NCI-H2081 treated with DMSO at 0.1 percent for 48 hours (cell line): ENCODE measurements around the gene NBEA.
A peak's percentile ranks its signal among the peaks of the same experiment; 100 is the strongest.
"Not testable (repeated sequence)": the region's sequence is repeated elsewhere in the genome, so short reads cannot be mapped to it uniquely, and the experiment has no call there.

Experiments used
- DNase-seq: peaks from one replicate; lab custom pipeline; 2025; lab: John Stamatoyannopoulos, UW

Gene NBEA, protein sequence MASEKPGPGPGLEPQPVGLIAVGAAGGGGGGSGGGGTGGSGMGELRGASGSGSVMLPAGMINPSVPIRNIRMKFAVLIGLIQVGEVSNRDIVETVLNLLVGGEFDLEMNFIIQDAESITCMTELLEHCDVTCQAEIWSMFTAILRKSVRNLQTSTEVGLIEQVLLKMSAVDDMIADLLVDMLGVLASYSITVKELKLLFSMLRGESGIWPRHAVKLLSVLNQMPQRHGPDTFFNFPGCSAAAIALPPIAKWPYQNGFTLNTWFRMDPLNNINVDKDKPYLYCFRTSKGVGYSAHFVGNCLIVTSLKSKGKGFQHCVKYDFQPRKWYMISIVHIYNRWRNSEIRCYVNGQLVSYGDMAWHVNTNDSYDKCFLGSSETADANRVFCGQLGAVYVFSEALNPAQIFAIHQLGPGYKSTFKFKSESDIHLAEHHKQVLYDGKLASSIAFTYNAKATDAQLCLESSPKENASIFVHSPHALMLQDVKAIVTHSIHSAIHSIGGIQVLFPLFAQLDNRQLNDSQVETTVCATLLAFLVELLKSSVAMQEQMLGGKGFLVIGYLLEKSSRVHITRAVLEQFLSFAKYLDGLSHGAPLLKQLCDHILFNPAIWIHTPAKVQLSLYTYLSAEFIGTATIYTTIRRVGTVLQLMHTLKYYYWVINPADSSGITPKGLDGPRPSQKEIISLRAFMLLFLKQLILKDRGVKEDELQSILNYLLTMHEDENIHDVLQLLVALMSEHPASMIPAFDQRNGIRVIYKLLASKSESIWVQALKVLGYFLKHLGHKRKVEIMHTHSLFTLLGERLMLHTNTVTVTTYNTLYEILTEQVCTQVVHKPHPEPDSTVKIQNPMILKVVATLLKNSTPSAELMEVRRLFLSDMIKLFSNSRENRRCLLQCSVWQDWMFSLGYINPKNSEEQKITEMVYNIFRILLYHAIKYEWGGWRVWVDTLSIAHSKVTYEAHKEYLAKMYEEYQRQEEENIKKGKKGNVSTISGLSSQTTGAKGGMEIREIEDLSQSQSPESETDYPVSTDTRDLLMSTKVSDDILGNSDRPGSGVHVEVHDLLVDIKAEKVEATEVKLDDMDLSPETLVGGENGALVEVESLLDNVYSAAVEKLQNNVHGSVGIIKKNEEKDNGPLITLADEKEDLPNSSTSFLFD (N-terminal part only)

DNA sequence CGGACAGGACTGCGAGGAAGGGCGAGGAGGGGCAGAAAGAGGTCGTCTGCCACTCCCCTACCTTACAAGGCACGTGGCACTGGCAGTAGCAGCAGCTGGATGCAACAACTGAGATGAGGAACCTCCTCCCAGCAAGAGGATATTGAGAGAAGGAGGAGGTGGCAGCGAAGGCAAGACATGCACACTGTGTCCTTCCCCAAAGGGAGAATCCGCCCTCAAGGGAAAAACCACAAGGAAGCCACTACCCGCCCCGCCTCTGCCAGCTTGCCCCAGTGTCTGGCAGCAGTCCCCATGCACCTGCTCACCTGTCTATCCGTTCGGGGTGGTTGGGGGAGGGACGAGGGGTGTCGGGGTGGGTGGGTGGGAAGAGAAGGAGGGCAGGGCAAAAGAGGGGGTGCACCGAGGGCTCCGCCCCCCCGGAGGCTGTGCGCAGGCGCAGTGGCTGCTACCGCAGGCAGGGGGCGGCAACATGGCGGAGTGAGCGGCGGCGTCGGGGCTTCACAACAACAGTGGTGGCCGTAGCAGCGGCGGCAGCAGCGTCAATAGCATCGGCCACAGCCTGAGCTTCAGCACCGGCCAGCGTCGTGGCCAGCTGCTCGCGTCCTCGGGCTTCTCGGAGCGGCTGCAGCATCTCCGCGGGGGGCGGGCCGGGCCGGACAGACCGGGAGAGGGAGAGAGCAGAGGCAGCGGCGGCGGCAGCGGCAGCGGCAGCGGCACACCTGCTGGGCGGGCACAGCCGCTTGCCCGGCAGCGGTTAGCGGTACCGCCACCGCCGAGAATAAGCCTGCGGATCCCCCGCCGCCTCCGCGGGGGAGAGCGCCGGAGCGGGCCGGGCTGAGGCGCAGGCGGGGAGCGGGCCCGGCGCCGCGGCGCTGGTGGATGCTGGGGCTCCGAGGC lies at the start of gene NBEA:
TSS of gene NBEA (plus strand) at position 436 of the 897 bp plus-strand sequence. CDS start 551 bp downstream, outside the sequence.
- DNase-seq, result peak; percentile 12

DNA sequence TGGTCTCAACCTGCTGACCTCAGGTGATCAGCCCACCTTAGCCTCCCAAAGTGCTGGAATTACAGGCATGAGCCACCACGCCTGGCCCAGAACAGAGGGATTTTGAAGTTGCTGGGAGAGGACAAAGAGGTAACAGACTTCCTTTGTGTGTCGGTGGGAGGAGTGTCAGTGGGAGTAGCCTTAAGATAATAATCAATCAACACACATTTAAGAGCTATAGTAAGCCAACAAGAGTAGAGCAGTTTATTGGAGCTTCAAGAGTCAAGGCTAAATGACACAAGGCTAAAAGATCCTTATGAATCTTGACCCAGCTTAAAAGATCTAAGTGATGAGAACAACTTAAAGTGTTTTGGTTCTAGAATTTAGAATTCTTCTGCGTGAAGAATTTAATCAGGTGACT lies 47.3 kb upstream of the NBEA start:
- DNase-seq, result no peak

DNA sequence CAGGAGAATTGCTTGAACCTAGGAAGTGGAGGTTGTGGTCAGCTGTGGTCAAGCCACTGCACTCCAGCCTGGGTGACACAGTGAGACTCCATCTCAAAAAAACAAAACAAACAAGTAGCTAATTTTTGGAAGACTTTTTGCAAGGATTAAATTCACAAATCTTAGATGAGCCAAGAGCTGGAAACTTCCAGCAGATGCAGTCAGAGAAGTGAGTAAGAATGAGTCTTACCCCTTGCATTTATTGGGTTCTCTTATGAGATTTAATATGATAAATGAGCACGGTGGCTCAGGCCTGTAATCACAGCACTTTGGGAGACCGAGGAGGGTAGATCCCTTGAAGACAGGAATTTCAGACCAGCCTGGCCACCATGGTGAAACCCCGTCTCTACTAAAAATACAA lies 44.9 kb upstream of the NBEA start:
- no peak for DNase-seq

DNA sequence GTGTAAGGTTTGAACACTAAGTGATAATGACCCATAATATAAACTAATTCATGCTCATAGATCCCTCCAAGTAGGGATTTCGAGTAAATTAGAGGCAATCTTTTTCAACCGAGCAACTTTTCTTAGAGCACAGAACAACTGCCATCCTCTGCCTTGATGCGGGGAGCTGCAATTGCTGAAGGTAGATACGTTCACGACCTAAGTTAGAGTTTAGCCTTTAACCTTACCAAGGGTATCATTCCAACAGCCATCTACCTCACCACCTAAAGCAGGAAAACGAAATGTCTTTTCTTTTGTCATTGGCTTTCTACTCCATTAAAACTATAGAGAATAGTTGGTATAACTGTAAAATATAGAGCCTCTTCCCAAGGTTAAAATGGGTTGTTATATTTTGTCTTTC lies 42.2 kb upstream of the NBEA start:
- DNase-seq, result no peak

DNA sequence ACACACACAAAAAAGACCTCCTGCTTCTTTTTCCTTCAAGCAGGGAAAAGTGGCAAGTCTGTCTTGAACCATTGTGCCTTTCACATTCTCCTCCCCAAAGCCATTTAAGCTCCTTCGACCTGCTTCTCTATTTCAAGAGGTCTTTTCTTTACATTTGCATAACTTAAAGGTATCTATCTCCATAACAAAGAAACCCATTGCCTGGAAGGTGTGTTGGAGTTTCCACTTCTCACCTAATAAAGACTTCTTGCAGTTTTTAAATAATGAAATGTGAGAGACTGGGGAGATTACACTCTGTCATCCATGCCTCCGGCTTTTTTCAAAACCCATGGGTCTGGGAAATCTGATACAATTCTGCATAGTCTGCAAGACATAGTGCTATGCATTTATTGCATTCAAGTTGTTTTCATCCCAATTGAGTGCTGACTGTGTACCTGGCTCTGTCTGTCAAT lies 41.8 kb upstream of the NBEA start:
- DNase-seq, result no peak

DNA sequence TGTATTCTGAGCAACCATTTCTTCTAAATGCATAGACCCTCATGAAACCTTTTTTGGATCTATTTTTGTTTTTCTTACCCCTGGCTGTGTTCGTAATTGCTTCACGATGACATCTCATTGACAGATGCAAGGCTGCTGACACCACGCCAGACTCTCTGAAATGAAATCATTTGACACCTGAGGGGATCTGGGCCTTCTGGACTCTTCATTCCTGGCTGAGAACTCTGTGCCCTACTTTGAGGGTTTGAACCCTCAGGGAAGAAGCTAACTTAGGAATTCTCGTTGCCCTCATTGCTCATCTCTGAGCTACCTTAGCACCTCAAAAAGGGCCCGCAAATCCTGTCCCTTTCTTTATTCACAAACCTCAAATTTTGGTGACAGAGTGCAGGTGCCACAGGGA lies 40.5 kb upstream of the NBEA start:
- DNase-seq, result no peak

DNA sequence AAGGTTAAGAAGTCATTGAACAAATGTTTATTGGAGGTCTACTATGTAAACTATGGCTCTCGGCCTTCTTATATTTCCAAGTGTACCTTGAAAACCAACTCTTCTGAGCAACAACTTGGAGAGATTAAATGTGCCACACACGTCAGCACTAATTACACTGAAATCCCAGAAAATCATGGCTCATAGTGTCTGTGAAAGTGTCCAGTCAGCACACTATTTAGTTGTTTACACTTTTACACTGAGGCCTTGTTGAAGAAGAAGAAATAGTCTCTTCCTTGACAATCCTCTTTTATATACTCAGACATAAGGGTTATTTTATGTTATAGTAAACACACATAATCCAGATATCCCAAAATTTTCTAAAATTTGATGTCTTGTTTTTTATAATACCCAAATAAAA lies 30.9 kb upstream of the NBEA start:
- no peak for DNase-seq

DNA sequence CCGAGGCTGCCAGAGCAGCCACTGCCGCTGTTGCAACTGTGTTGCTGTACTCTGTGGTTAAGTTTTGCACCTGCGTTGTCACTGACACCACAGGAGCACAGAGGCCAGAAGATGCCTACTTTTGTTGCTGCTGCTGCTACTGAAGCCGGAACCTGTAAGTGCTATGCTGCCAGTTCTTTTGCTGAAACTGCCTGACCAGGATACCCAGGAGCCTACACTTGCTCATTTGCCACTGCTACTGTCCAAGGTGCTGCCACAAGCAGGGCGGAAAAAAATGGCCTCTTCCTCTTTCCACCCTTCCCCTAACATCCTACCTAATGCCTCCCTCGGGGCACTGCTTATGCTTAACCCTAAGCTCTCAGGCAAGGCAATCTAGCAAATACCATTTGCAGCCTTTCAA lies 29.0 kb upstream of the NBEA start:
- DNase-seq, result no peak

DNA sequence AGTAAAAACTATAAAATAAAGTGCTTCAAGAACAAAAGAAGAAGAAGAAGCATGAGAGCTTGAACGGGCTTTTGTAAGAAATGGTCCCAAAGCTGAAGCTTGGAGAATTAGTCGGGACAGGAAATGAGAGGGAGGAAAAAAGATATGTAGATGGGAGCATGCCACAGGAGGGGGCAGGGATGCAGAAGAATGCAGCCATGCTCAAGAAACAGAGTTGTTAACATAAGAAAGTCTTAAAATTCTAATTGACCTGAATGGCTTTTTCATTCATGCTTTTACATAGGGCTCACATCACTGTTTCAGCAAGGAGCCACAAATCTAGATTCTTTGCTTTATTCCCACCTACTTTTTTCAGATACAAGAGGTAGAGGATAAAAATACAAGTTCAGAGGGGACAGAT lies 27.7 kb upstream of the NBEA start:
- no peak for DNase-seq

DNA sequence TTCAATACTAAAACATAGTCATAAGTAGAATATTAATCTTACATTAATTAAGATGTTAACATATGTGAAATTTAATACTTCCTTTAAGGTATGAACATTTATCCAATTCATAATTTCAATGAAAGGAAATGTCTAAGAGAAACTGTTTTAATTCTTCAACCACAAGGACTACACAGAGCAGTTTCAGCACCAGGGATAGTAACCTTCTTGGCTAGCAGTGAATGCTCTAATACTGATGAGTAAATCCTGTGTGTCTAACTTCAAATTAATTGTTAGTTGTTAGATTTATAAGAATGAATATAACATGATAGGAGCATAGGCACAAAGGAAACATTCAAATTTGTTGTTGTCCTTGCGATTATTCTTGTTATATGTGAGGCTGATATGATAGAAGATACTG lies 15.6 kb upstream of the NBEA start:
- no peak for DNase-seq

DNA sequence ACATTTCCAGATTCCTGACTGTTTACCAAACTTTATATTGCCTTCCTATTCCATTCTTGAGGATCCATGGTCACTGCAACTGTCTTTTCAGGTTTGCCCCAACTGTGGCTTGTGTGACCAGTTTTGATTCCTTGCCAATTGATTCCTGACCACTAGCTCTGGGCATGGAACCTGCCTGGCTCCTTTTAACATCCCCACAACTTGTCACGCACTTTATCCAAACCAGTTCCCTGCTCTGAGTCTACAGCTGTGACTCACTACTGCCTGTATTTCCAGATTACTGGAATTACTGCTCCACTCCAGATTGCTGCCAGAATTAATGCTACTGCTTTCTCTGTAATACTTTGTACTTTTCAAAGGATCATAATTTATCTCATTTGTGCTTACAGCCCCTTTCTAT lies 13.4 kb upstream of the NBEA start:
- DNase-seq, result not testable (repeated sequence)

DNA sequence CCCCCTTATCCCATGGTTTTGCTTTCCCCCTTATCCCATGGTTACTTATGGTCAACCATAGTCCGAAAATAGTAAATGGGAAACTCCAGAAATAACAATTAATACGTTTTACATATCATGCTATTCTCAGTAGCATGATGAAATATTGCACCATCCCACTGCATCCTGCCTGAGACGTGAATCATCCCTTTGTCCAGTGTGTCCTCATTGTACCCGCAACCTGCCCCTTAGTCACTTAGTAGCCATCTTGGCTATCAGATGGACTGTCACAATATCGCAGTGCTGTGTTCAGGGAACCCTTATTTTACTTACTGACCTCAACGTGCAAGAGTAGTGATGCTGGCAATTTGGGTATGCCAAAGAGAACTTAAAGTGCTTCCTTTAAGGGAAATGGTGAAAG lies 10.5 kb upstream of the NBEA start:
- no peak for DNase-seq

DNA sequence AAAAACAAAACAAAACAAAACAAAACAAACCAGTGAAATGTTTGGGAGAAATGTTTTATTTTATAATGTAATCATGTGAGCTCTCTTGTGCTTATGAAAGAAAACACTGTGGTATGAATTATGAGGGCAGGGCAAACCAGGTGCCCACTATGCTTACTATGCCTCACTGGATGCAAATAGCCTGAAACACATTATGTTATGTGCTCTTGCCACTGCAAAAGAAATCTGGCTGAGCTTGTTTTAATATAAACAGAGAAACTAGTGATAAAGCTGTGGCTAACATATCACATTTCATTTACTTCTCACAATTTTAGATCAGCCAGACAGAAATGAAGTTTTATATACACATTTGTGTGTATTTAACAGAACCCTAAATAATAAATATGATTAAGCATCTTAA lies 8.7 kb upstream of the NBEA start:
- no peak for DNase-seq

DNA sequence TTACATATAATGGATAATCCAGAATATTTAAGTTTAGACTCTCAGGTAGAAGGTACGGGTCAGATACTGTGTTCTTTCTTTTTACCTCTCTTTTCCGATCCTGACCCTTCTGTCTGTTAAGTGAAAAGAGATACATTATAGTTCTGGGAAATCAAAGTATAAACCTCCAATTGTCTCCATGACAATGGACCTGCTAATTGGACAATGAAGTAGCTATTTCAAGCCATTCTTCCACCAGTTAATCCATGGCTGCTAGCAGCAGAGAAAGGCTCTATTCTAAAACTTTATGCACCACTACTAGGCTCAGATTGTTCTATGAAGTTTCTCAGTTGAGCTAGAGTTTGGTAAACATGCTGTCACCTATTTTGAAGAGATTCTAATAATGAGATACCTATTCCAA lies 8.3 kb upstream of the NBEA start:
- DNase-seq, result no peak

DNA sequence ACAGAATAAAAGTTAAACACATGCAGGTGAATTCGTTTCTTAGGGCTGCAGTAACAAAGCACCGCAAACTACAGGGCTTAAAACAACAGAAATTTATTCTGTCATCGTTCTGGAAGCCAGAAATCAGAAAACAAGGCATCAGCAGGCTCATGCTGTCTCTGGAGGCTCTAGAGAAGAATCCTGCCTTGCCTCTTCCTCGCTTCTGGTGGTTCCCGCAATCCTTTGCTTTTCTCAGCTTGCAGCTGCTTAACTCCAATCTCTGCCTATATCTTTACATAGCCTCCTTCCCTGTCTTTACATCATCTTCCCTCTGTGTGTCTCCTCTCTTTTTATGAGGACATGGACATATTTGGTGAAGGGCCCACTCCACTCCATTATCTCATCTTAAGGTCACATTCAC lies 6.2 kb upstream of the NBEA start:
- DNase-seq, result no peak

DNA sequence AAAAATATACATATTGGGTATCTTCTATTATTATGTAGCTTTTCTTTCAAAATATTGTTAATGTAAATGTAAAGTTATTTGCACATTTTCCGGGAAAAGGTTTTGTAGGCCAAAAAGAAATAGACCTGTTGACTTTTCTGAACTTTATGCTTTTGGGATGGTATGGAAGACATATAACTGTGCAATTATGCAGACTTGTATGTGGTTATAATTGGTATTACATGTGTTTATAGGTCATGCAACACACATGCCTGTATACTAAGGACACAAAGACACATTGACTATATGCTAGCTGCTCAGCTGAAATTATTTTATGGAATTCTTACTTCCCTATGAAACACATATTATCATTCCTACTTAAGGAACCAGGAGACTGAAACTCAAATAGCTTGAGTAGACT lies 2.3 kb upstream of the NBEA start:
- DNase-seq, result no peak

DNA sequence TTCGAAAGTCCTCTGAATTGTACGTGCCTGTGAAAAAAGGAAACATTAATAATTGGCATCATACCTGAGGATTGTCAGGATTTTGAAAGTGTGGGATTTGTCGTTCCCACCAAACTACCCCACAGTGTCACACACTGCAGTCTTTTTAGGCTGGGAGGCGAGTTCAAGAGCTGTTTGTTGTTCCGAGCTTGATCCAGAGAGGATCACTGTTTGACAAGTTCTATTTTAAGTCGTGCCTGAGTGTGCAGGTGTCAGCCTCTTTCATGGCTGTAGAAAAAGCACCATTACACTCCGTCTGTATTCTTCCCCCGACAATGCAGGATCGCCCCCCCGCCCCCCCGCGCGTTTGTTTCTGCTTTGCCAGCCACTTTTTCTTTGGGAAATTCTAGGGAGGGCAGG lies 635 bp upstream of the NBEA start:
- DNase-seq, result no peak

DNA sequence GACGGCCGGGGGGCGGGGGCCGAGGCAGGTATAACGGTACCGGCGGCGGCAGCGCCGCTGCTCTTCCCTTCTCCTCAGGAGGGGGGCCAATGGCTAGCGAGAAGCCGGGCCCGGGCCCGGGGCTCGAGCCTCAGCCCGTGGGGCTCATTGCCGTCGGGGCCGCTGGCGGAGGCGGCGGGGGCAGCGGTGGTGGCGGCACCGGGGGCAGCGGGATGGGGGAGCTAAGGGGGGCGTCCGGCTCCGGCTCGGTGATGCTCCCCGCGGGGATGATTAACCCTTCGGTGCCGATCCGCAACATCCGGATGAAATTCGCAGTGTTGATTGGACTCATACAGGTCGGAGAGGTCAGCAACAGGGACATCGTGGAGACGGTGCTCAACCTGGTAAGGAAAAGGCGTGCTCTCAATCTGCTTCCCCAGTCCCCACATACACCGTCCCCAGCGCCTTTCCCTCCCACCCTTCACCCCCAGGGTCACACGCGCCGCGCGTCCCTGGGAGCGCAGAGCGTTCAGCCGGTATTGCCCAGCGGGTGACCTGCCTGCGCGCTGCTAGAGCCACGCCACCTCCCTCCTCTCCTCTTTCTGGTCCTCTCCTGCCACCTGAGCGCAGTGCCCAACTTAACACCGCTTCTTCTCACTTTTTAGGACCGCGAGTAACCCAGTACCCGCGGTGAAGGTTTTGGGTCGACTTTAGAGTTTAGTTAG lies 814 bp downstream of the NBEA start:
- DNase-seq, result no peak

DNA sequence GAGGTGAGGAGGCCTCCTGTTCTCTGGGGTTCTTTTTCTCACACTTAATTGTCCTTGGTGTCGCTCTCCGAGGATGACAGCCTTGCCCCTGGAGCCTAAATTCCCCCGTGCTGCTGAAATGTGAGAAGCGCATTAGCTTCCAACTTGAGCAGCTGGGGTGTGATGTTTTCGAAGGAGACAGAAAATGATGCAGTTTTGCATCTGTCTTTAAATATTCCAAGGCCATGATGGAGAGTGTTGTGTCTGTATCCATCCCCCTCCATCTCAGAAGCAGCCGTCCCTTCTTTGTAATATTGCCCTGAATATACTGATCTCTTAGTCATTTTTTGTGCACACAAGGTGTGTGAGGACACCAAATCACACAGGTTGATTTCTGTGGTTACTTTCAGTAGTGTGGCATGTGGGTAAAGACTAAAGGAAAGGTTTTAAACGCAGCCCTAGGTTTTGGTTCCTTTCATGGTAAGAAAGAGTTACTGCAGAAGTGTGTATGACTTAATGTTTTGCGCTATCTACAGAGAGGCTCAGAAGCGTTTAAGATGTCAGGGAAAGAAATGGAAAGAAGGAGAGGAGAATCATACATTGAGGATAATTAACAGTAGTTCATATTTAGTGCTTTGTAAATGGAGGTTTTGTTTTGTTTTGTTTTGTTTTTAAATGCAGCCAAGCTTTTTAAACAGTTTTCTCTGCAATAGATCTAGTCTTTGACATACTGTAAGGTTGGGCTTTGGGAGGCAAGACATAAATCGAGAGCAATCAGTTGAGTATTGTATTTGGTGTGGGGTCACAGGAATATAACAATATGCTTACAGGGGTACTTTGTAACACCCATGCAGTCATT lies 1.6 kb downstream of the NBEA start:
- DNase-seq, result no peak

DNA sequence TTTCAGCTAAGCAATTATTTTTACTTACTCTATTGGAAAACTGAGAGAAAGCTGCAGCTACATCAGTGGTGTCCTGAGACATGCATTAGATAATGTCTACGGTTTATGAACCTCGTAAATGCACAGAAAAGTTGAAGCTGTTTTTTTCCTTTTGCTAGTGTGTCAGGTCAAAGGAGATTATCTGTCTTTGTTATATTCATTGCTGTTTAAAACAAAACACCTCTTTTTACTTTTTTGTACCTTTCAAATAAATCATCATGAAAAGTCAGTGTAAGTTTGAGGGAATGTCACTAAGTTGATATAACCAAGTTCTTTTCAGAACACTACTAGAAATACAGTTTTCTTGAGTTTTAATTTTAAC lies 2.2 kb downstream of the NBEA start:
- DNase-seq, result no peak
